Measurements from ENCODE around the gene TRPM3. TPM values are rescaled to one million over a fixed set of nuclear protein-coding genes. Genes with fewer than 3 reads are reported as not detected.

TRPM3 gene
- total RNA-seq, 1 experiment from 2014 or later: not detected

GRCh38 chr9:70607329-70607728 is 514.1 kb downstream of the TRPM3 start:
- intact Hi-C loops (cut with micrococcal nuclease; ENCODE audit: unreplicated experiment): no loop called here
- no peaks in the 10 kb centered on the region for H3K4me1 Mint-ChIP-seq (ENCODE audit: low read depth, unreplicated experiment)
- DNase-seq: no peak
- no peak overlapping the region for H3K4me3 Mint-ChIP-seq (ENCODE audit: unreplicated experiment)
- H3K36me3 ChIP-seq (ENCODE audit: control insufficient read depth, insufficient read depth, low read length): no peaks in the 10 kb centered on the region
- TF ChIP-seq CTCF (IDR thresholded peaks at IDR 0.05; ENCODE audit: insufficient read depth in 1 of 2, low read depth in 1 of 2, low read length in 1 of 2, severe bottlenecking in 1 of 2, unreplicated experiment in 1 of 2): no peak
- no peaks in the 10 kb centered on the region for H3K36me3 Mint-ChIP-seq (ENCODE audit: insufficient read depth, unreplicated experiment)
- no peaks in the 10 kb centered on the region for H3K4me1 ChIP-seq
- no peaks in the 10 kb centered on the region for H3K9me3 Mint-ChIP-seq (ENCODE audit: unreplicated experiment)
- H3K9me3 ChIP-seq: no peaks in the 10 kb centered on the region
- H3K4me3 ChIP-seq (ENCODE audit: low read depth, low read length): no peak overlapping the region
- no peaks in the 10 kb centered on the region for H3K27me3 Mint-ChIP-seq (ENCODE audit: insufficient read depth, unreplicated experiment)
- CTCF ChIA-PET: no interaction called here
- H3K27me3 ChIP-seq (replicated peaks; ENCODE audit: control insufficient read depth, insufficient read depth, low read length): no peaks in the 10 kb centered on the region
- POLR2A ChIA-PET: no interaction called here
- no peak overlapping the region for H3K27ac Mint-ChIP-seq (ENCODE audit: unreplicated experiment)
- BruUV-seq (replicated peaks): no TSS peak

GRCh38 chr9:70603020-70603411 is 518.4 kb downstream of the TRPM3 start:
- H3K4me1 Mint-ChIP-seq (ENCODE audit: low read depth, unreplicated experiment): no peaks in the 10 kb centered on the region
- BruUV-seq (replicated peaks): no TSS peak
- intact Hi-C loops (cut with micrococcal nuclease; ENCODE audit: unreplicated experiment): loop anchor here (2.0 to 5.0 kb wide), 3 partner anchors 121 to 631 kb away; no protein-coding TSS in a partner anchor
- CTCF ChIA-PET: interaction anchor here (0.7 to 1.1 kb wide), 3 partner anchors 118 to 262 kb away, joined by 3 read pairs; no protein-coding TSS in a partner anchor
- H3K27me3 ChIP-seq (replicated peaks; ENCODE audit: control insufficient read depth, insufficient read depth, low read length): no peaks in the 10 kb centered on the region
- no peak for TF ChIP-seq CTCF (IDR thresholded peaks at IDR 0.05; ENCODE audit: insufficient read depth in 1 of 2, low read depth in 1 of 2, low read length in 1 of 2, severe bottlenecking in 1 of 2, unreplicated experiment in 1 of 2)
- no peaks in the 10 kb centered on the region for H3K9me3 ChIP-seq
- no peak overlapping the region for H3K4me3 ChIP-seq (ENCODE audit: low read depth, low read length)
- H3K27ac Mint-ChIP-seq (ENCODE audit: unreplicated experiment): no peak overlapping the region
- H3K27me3 Mint-ChIP-seq (ENCODE audit: insufficient read depth, unreplicated experiment): peaks cover 3% of the 10 kb centered on the region
- no peaks in the 10 kb centered on the region for H3K36me3 ChIP-seq (ENCODE audit: control insufficient read depth, insufficient read depth, low read length)
- H3K36me3 Mint-ChIP-seq (ENCODE audit: insufficient read depth, unreplicated experiment): no peaks in the 10 kb centered on the region
- no peaks in the 10 kb centered on the region for H3K4me1 ChIP-seq
- H3K4me3 Mint-ChIP-seq (ENCODE audit: unreplicated experiment): no peak overlapping the region
- no peak for DNase-seq
- POLR2A ChIA-PET: no interaction called here
- no peaks in the 10 kb centered on the region for H3K9me3 Mint-ChIP-seq (ENCODE audit: unreplicated experiment)

- Mint-ChIP-seq H3K27me3 (ENCODE audit: insufficient read depth, unreplicated experiment) (peaks cover 3% of the 10 kb centered on the region), H3K4me3 (ENCODE audit: unreplicated experiment) (no peak overlapping the region), H3K27ac (ENCODE audit: unreplicated experiment) (no peak overlapping the region), H3K4me1 (ENCODE audit: low read depth, unreplicated experiment) (no peaks in the 10 kb centered on the region), H3K9me3 (ENCODE audit: unreplicated experiment) (no peaks in the 10 kb centered on the region), H3K36me3 (ENCODE audit: insufficient read depth, unreplicated experiment) (no peaks in the 10 kb centered on the region)
- Histone ChIP-seq H3K9me3 (no peaks in the 10 kb centered on the region), H3K4me1 (no peaks in the 10 kb centered on the region), H3K4me3 (ENCODE audit: low read depth, low read length) (no peak overlapping the region), H3K36me3 (ENCODE audit: control insufficient read depth, insufficient read depth, low read length) (no peaks in the 10 kb centered on the region), H3K27me3 (replicated peaks; ENCODE audit: control insufficient read depth, insufficient read depth, low read length) (no peaks in the 10 kb centered on the region)
- DNase-seq: peak; percentile 18 to 26
- TF ChIP-seq CTCF (IDR thresholded peaks at IDR 0.05; ENCODE audit: insufficient read depth in 1 of 2, low read depth in 1 of 2, low read length in 1 of 2, severe bottlenecking in 1 of 2, unreplicated experiment in 1 of 2): peak; percentile 32 to 41
- no TSS peak for BruUV-seq (replicated peaks)
- intact Hi-C loops (cut with micrococcal nuclease; ENCODE audit: unreplicated experiment): loop anchor here (2.0 to 5.0 kb wide), 3 partner anchors 120 to 630 kb away; no protein-coding TSS in a partner anchor
- POLR2A ChIA-PET: no interaction called here
- CTCF ChIA-PET: interaction anchor here (0.7 to 1.1 kb wide), 3 partner anchors 118 to 262 kb away, joined by 3 read pairs; no protein-coding TSS in a partner anchor
These were observed 519.0 kb downstream of the TRPM3 start for GRCh38 chr9:70602321-70603019.
